ENCODE results near the gene PSMD2. TPM values are rescaled to one million over a fixed set of nuclear protein-coding genes. Genes with fewer than 3 reads are reported as not detected.

The PSMD2 gene
- total RNA-seq, 3 donors from 2014 or later (not counting 1 experiment from before 2014, with no cell fraction given), result 218 to 237 (median 231) TPM

GRCh38 chr3:184348057-184348382 is 49.0 kb downstream of the PSMD2 start:
- ATAC-seq, result no peak
- TF ChIP-seq, protein P1, sequence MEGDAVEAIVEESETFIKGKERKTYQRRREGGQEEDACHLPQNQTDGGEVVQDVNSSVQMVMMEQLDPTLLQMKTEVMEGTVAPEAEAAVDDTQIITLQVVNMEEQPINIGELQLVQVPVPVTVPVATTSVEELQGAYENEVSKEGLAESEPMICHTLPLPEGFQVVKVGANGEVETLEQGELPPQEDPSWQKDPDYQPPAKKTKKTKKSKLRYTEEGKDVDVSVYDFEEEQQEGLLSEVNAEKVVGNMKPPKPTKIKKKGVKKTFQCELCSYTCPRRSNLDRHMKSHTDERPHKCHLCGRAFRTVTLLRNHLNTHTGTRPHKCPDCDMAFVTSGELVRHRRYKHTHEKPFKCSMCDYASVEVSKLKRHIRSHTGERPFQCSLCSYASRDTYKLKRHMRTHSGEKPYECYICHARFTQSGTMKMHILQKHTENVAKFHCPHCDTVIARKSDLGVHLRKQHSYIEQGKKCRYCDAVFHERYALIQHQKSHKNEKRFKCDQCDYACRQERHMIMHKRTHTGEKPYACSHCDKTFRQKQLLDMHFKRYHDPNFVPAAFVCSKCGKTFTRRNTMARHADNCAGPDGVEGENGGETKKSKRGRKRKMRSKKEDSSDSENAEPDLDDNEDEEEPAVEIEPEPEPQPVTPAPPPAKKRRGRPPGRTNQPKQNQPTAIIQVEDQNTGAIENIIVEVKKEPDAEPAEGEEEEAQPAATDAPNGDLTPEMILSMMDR (IDR thresholded peaks at IDR 0.05), result no peak
- DNase-seq, result no peak
- Mint-ChIP-seq H3K4me1 (peaks cover 0 to 4% of the 10 kb centered on the region in 2 donors), H3K27me3 (ENCODE audit: low read depth in 2 of 2) (no peaks in the 10 kb centered on the region), H3K9me3 (no peaks in the 10 kb centered on the region), H3K4me3 (no peak overlapping the region), H3K36me3 (no peaks in the 10 kb centered on the region), H3K27ac (no peak overlapping the region)
- peaks cover 2% of the 10 kb centered on the region for H3K36me3 ChIP-seq (ENCODE audit: control insufficient read depth, insufficient read depth, low read length)
- intact Hi-C loops (cut with micrococcal nuclease), result no loop called here
- H3K9me3 ChIP-seq (ENCODE audit: control insufficient read depth, insufficient read depth, low read length), result no peaks in the 10 kb centered on the region
- no peak overlapping the region for H3K27ac ChIP-seq (ENCODE audit: low read length)
- H3K4me1 ChIP-seq (ENCODE audit: control insufficient read depth, insufficient read depth, low read length), result no peaks in the 10 kb centered on the region
- no peak overlapping the region for H3K4me3 ChIP-seq (ENCODE audit: low read length)
- WGBS (ENCODE audit: insufficient coverage), result 92% methylated on average over 4 of the region's 4 CpGs
- H3K27me3 ChIP-seq (ENCODE audit: control insufficient read depth, insufficient read depth, low read length), result no peaks in the 10 kb centered on the region

GRCh38 chr3:184349563-184350470 is 50.8 kb downstream of the PSMD2 start:
- H3K4me3 Mint-ChIP-seq, result no peak overlapping the region
- ATAC-seq (no peak), DNase-seq (no peak)
- intact Hi-C loops (cut with micrococcal nuclease), result no loop called here
- WGBS (ENCODE audit: insufficient coverage), result 96% methylated on average over 9 of the region's 10 CpGs
- no peaks in the 10 kb centered on the region for H3K9me3 ChIP-seq (ENCODE audit: control insufficient read depth, insufficient read depth, low read length)
- no peaks in the 10 kb centered on the region for H3K27me3 Mint-ChIP-seq (ENCODE audit: low read depth in 2 of 2)
- peaks cover 10% of the 10 kb centered on the region for H3K4me1 ChIP-seq (ENCODE audit: control insufficient read depth, insufficient read depth, low read length)
- no peak overlapping the region for H3K27ac ChIP-seq (ENCODE audit: low read length)
- H3K36me3 ChIP-seq (ENCODE audit: control insufficient read depth, insufficient read depth, low read length), result no peaks in the 10 kb centered on the region
- TF ChIP-seq, protein P1 (IDR thresholded peaks at IDR 0.05), result no peak
- H3K27me3 ChIP-seq (ENCODE audit: control insufficient read depth, insufficient read depth, low read length), result no peaks in the 10 kb centered on the region
- H3K9me3 Mint-ChIP-seq, result no peaks in the 10 kb centered on the region
- H3K36me3 Mint-ChIP-seq, result no peaks in the 10 kb centered on the region
- no peak overlapping the region for H3K4me3 ChIP-seq (ENCODE audit: low read length)
- peaks cover 0 to 4% of the 10 kb centered on the region in 2 donors for H3K4me1 Mint-ChIP-seq
- no peak overlapping the region for H3K27ac Mint-ChIP-seq

GRCh38 chr3:184350618-184351017 is 51.6 kb downstream of the PSMD2 start:
- no peaks in the 10 kb centered on the region for H3K27me3 Mint-ChIP-seq (ENCODE audit: low read depth in 2 of 2)
- H3K36me3 Mint-ChIP-seq, result no peaks in the 10 kb centered on the region
- H3K27ac ChIP-seq (ENCODE audit: low read length), result no peak overlapping the region
- H3K9me3 ChIP-seq (ENCODE audit: control insufficient read depth, insufficient read depth, low read length), result no peaks in the 10 kb centered on the region
- H3K27me3 ChIP-seq (ENCODE audit: control insufficient read depth, insufficient read depth, low read length), result no peaks in the 10 kb centered on the region
- WGBS (ENCODE audit: insufficient coverage), result 97% methylated on average over 6 of the region's 6 CpGs
- DNase-seq, result no peak
- H3K4me3 Mint-ChIP-seq, result no peak overlapping the region
- ATAC-seq, result no peak
- peaks cover 0 to 1% of the 10 kb centered on the region in 2 donors for H3K4me1 Mint-ChIP-seq
- intact Hi-C loops (cut with micrococcal nuclease), result no loop called here
- TF ChIP-seq, protein P1 (IDR thresholded peaks at IDR 0.05), result no peak
- H3K9me3 Mint-ChIP-seq, result no peaks in the 10 kb centered on the region
- no peaks in the 10 kb centered on the region for H3K36me3 ChIP-seq (ENCODE audit: control insufficient read depth, insufficient read depth, low read length)
- H3K4me1 ChIP-seq (ENCODE audit: control insufficient read depth, insufficient read depth, low read length), result peaks cover 10% of the 10 kb centered on the region
- H3K4me3 ChIP-seq (ENCODE audit: low read length), result no peak overlapping the region
- H3K27ac Mint-ChIP-seq, result no peak overlapping the region

Measured in natural killer cell (primary cell).